ENCODE measurements around the gene C1QTNF3. TPM values are rescaled to one million over a fixed set of nuclear protein-coding genes. Genes with fewer than 3 reads are reported as not detected.

The C1QTNF3 gene
- total RNA-seq, 4 donors from 2014 or later = 4.8 to 32.8 (median 18.1) TPM

Small RNAs within 50 kb of the gene (small RNA-seq; reads per million reads assigned to genes)
- 0 reads per million in 3 donors for gene AC139783.1

Other genes starting within 250 kb of the C1QTNF3 start
- 1 to 10 TPM; 2.3 to 6.0 (median 4.2) TPM for gene ADAMTS12, start 151.2 kb downstream of the C1QTNF3 start, total RNA-seq
- gene RXFP3, start 106.8 kb downstream of the C1QTNF3 start, total RNA-seq = not detected
- under 1 TPM in 1 of 4 donors, not detected in 3; 0.26 TPM for gene SLC45A2, start 58.5 kb downstream of the C1QTNF3 start, total RNA-seq
- 10 to 100 TPM in 2 of 4 donors, 1 to 10 TPM in 2; 6.1 to 12.7 (median 9.5) TPM for gene AMACR, start 35.2 kb downstream of the C1QTNF3 start, total RNA-seq

Measured in esophagus muscularis mucosa (tissue), 4 donors.